K562 (cell line): ENCODE results near the gene GUK1. TPM values are rescaled to one million over a fixed set of nuclear protein-coding genes. Genes with fewer than 3 reads are reported as not detected.

Experiments used
- CC2D1A ChIP-seq: fragments of 450-650 bp; IDR thresholded peaks from 2 replicates; pipeline ENCODE4 v1.6.1; 2017; ENCODE audit warnings: mild to moderate bottlenecking
- COPS2 ChIP-seq: fragments of 450-650 bp; conservative IDR thresholded peaks from 2 replicates; pipeline ENCODE4 v1.6.1; 2016; ENCODE audit warnings: mild to moderate bottlenecking, moderate library complexity
- CREB3L1 ChIP-seq: fragments of 450-650 bp; IDR thresholded peaks from 2 replicates; pipeline ENCODE4 v1.6.1; 2014; ENCODE audit warnings: low read depth, mild to moderate bottlenecking, moderate library complexity, borderline replicate concordance
- DACH1 ChIP-seq: fragments of 450-650 bp; IDR thresholded peaks from 2 replicates; pipeline ENCODE4 v1.6.1; 2018; ENCODE audit not compliant: partially characterized antibody
- GATAD2B ChIP-seq: fragments of 450-650 bp; IDR thresholded peaks from 2 replicates; pipeline ENCODE4 v1.6.1; 2017; ENCODE audit warnings: mild to moderate bottlenecking, borderline replicate concordance
- HNRNPH1 ChIP-seq: fragments of 200-400 bp; formaldehyde crosslinking; optimal IDR thresholded peaks from 2 replicates; pipeline ENCODE3; 2017; ENCODE audit warnings: low read depth, mild to moderate bottlenecking, low read length, moderate library complexity
- MCM5 ChIP-seq: fragments of 450-650 bp; IDR thresholded peaks from 2 replicates; pipeline ENCODE4 v1.6.1; 2016; ENCODE audit warnings: low read depth
- PYGO2 ChIP-seq: fragments of 450-650 bp; IDR thresholded peaks from 2 replicates; pipeline ENCODE4 v1.6.1; 2016; ENCODE audit warnings: mild to moderate bottlenecking, missing genetic modification characterization, moderate library complexity, missing compliant biosample characterization
- RBFOX2 ChIP-seq: fragments of 200-400 bp; formaldehyde crosslinking; IDR thresholded peaks from 2 replicates; pipeline ENCODE4 v1.6.1; 2017; ENCODE audit warnings: low read depth, mild to moderate bottlenecking, low read length, moderate library complexity
- TAF15 ChIP-seq: fragments of 200-400 bp; formaldehyde crosslinking; IDR thresholded peaks from 2 replicates; pipeline ENCODE4 v1.6.1; 2017; ENCODE audit warnings: mild to moderate bottlenecking, low read depth, low read length, moderate library complexity
- TAF7 ChIP-seq: fragments of 450-650 bp; IDR thresholded peaks from 2 replicates; pipeline ENCODE4 v1.6.1; 2016; ENCODE audit warnings: missing genetic modification characterization, missing compliant biosample characterization
- TBP ChIP-seq: optimal IDR thresholded peaks from 2 replicates; pipeline ENCODE3; 2011; ENCODE audit warnings: low read depth, low read length, improper control_type of control experiment
- TOE1 ChIP-seq, 2 experiments: fragments of 450-650 bp in 1 of 2; sonication (generic) in 1 of 2; formaldehyde crosslinking in 1 of 2; IDR thresholded peaks; 2 replicates each; pipeline versions ENCODE4 v1.7.1 to v1.8.0; 2016 to 2022; ENCODE audit warnings: borderline replicate concordance in 2 of 2, mild to moderate bottlenecking in 2 of 2, antibody characterized with exemption in 1 of 2, inconsistent platforms in 1 of 2, low read depth in 1 of 2, missing genetic modification reagents in 1 of 2, moderate library complexity in 1 of 2
- ZEB2 ChIP-seq: fragments of 450-650 bp; IDR thresholded peaks from 2 replicates; pipeline ENCODE4 v1.6.1; 2016
- ZNF41 ChIP-seq: fragments of 250-450 bp; sonication (Bioruptor Pico); conservative IDR thresholded peaks from 2 replicates; pipeline ENCODE4 v1.4.0; 2020; ENCODE audit warnings: mild to moderate bottlenecking
- ZNF668 ChIP-seq: fragments of 250-450 bp; sonication (Bioruptor Pico); IDR thresholded peaks from 2 replicates; pipeline ENCODE4 v1.8.0; 2022; ENCODE audit warnings: mild to moderate bottlenecking, inconsistent platforms
- polyA plus RNA-seq, 8 experiments: library from polyadenylated mRNA; depleted of rRNA in 4 of 8; stranded (reverse) in 5 of 8; unstranded in 3 of 8; fragments of >200 nt; fragmentation: Nextera tagmentation in 2 of 8; fragmentation: Illumina TruSeq in 1 of 8; extraction: Ambion mirVana in 2 of 8; extraction: Trizol in 1 of 8; gene quantifications; 2 replicates each; pipeline versions ENCODE4 v1.2.1 to v1.2.3, GENCODE V29; 2011 to 2014; ENCODE audit warnings: inconsistent platforms in 1 of 8, missing spikeins in 1 of 8
- total RNA-seq, 7 experiments: library from RNA; depleted of rRNA in 6 of 7; stranded (reverse); fragments of >200 nt in 6 of 7; fragmentation: Illumina TruSeq in 2 of 7; extraction: Trizol in 2 of 7; gene quantifications; 2 replicates each; pipeline versions ENCODE4 v1.2.1 to v1.2.3, GENCODE V29; 2011 to 2021; ENCODE audit warnings: low replicate concordance in 1 of 7
- TF ChIP-seq, protein P1 (sequence below): fragments of 450-650 bp; IDR thresholded peaks from 2 replicates; pipeline ENCODE4 v1.6.1; 2016; ENCODE audit warnings: mild to moderate bottlenecking
- TF ChIP-seq, protein P2 (sequence below), 2 experiments: fragments of 450-650 bp in 1 of 2; sonication (generic) in 1 of 2; formaldehyde crosslinking; conservative IDR thresholded peaks; 2 replicates each; pipeline versions ENCODE4 v1.4.0 to v1.8.1; 2020 to 2022; ENCODE audit warnings: mild to moderate bottlenecking in 1 of 2, missing genetic modification reagents in 1 of 2
- TF ChIP-seq, protein P3 (sequence below): fragments of 450-650 bp; formaldehyde crosslinking; IDR thresholded peaks from 2 replicates; pipeline ENCODE4 v1.4.0; 2022; ENCODE audit warnings: missing genetic modification characterization
- TF ChIP-seq, protein P4 (sequence below): fragments of 250-450 bp; sonication (Bioruptor Pico); IDR thresholded peaks from 2 replicates; pipeline ENCODE4 v1.8.0; 2021; ENCODE audit warnings: moderate library complexity, mild to moderate bottlenecking, inconsistent platforms
- TF ChIP-seq, protein P5 (sequence below), 2 experiments: fragments of 250-450 bp in 1 of 2; fragments of 450-650 bp in 1 of 2; sonication (Bioruptor Pico) in 1 of 2; IDR thresholded peaks; 2 replicates each; pipeline versions ENCODE4 v1.6.1 to v1.8.0; 2016 to 2021; ENCODE audit warnings: mild to moderate bottlenecking in 2 of 2, moderate library complexity in 2 of 2, missing compliant biosample characterization in 1 of 2, missing genetic modification characterization in 1 of 2

The GUK1 gene
- total and polyA plus RNA-seq, 9 of the 15 experiments (the other 6 are each of a cell fraction or from before 2014, with no cell fraction given): 7.0 to 331 (median 132) TPM

DNA sequence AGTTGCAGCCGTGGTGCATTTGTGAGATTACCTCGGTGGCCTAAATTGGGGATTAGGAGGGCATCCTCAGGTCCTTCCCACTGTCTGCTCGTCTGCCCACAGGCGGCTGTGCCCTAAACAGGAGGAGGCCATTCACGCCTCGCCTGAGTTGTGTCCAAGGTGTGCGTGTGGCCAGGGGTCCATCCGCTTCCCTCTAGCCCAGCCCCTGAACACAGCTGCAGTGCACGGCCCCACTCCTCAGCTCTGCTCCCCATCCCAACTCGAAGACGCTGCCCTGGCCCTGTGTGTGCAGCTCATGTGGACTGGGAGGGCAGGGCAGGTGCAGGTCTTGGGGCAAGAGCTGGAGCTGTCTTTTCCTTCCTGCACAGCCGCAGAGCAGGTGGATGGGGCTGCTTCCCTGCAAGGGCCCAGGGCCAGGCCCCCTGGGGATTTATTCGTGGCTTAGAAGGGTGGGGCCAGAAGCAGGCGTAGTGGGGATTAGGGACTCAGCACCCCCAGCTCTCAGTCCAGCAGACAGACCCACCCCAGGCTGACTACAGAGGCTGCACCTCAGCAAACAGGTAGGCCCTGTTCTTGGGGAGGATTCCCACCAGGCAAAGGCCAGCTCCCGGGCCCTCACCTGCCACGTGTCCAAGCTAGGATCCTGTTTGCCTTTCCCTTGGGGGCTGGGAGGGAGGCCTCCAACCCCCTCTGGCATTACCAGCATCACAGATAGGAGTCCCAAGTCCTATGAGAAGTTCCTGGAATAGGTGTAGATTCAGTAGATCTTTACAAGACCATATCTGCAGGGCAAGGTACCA lies 4.3 kb downstream of the GUK1 start (continued):
- TF ChIP-seq, protein P1, sequence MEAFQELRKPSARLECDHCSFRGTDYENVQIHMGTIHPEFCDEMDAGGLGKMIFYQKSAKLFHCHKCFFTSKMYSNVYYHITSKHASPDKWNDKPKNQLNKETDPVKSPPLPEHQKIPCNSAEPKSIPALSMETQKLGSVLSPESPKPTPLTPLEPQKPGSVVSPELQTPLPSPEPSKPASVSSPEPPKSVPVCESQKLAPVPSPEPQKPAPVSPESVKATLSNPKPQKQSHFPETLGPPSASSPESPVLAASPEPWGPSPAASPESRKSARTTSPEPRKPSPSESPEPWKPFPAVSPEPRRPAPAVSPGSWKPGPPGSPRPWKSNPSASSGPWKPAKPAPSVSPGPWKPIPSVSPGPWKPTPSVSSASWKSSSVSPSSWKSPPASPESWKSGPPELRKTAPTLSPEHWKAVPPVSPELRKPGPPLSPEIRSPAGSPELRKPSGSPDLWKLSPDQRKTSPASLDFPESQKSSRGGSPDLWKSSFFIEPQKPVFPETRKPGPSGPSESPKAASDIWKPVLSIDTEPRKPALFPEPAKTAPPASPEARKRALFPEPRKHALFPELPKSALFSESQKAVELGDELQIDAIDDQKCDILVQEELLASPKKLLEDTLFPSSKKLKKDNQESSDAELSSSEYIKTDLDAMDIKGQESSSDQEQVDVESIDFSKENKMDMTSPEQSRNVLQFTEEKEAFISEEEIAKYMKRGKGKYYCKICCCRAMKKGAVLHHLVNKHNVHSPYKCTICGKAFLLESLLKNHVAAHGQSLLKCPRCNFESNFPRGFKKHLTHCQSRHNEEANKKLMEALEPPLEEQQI: no peak
- TF ChIP-seq, protein P2, sequence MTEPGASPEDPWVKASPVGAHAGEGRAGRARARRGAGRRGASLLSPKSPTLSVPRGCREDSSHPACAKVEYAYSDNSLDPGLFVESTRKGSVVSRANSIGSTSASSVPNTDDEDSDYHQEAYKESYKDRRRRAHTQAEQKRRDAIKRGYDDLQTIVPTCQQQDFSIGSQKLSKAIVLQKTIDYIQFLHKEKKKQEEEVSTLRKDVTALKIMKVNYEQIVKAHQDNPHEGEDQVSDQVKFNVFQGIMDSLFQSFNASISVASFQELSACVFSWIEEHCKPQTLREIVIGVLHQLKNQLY (CRISPR knock-in tag; conservative IDR thresholded peaks at IDR 0.05): no peak
- no peak for TF ChIP-seq ZEB2
- TF ChIP-seq CC2D1A: no peak
- peak; percentile 10; the same call in 1 of the 2 replicates for TF ChIP-seq CREB3L1
- peak; percentile 58 for TF ChIP-seq RBFOX2
- TF ChIP-seq, protein P3, sequence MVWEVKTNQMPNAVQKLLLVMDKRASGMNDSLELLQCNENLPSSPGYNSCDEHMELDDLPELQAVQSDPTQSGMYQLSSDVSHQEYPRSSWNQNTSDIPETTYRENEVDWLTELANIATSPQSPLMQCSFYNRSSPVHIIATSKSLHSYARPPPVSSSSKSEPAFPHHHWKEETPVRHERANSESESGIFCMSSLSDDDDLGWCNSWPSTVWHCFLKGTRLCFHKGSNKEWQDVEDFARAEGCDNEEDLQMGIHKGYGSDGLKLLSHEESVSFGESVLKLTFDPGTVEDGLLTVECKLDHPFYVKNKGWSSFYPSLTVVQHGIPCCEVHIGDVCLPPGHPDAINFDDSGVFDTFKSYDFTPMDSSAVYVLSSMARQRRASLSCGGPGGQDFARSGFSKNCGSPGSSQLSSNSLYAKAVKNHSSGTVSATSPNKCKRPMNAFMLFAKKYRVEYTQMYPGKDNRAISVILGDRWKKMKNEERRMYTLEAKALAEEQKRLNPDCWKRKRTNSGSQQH (CRISPR knock-in tag): no peak
- TF ChIP-seq, protein P4, sequence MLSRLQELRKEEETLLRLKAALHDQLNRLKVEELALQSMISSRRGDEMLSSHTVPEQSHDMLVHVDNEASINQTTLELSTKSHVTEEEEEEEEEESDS: no peak
- no peak for TF ChIP-seq MCM5
- no peak for TF ChIP-seq PYGO2 (tag)
- TF ChIP-seq TBP: no peak
- no peak for TF ChIP-seq TOE1 (IDR thresholded peaks at IDR 0.05; ENCODE audit: borderline replicate concordance)
- TF ChIP-seq TOE1 (CRISPR knock-in tag; IDR thresholded peaks at IDR 0.05; ENCODE audit: borderline replicate concordance, low read depth): no peak
- TF ChIP-seq, protein P5, sequence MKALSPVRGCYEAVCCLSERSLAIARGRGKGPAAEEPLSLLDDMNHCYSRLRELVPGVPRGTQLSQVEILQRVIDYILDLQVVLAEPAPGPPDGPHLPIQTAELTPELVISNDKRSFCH (CRISPR knock-in tag; IDR thresholded peaks at IDR 0.05): no peak
- TF ChIP-seq, protein P5 (tag; IDR thresholded peaks at IDR 0.05): no peak
- TF ChIP-seq GATAD2B: no peak
- no peak for TF ChIP-seq ZNF668
- TF ChIP-seq TAF7 (tag): no peak
- TF ChIP-seq COPS2: no peak
- no peak for TF ChIP-seq DACH1
- TF ChIP-seq ZNF41 (CRISPR knock-in tag): no peak
- TF ChIP-seq HNRNPH1: no peak
- no peak for TF ChIP-seq TAF15
